ENCODE results near the gene MSMP.

GRCh38 chr9:35734096-35734495, 20.0 kb downstream of the MSMP start:
- TF ChIP-seq CTCF (IDR thresholded peaks at IDR 0.05) (no peak), POLR2A (IDR thresholded peaks at IDR 0.05) (no peak), EP300 (IDR thresholded peaks at IDR 0.05; ENCODE audit: low read depth) (no peak), POLR2AphosphoS5 (IDR thresholded peaks at IDR 0.05) (no peak)
